Amniotic stem cell (primary cell): ENCODE results near the gene MYLK.
"Not testable (repeated sequence)": the region's sequence is repeated elsewhere in the genome, so short reads cannot be mapped to it uniquely, and the experiment has no call there.

ENCODE experiments used
- DNase-seq: peaks from one replicate; lab custom pipeline; 2025; lab: John Stamatoyannopoulos, UW

MYLK gene

DNA sequence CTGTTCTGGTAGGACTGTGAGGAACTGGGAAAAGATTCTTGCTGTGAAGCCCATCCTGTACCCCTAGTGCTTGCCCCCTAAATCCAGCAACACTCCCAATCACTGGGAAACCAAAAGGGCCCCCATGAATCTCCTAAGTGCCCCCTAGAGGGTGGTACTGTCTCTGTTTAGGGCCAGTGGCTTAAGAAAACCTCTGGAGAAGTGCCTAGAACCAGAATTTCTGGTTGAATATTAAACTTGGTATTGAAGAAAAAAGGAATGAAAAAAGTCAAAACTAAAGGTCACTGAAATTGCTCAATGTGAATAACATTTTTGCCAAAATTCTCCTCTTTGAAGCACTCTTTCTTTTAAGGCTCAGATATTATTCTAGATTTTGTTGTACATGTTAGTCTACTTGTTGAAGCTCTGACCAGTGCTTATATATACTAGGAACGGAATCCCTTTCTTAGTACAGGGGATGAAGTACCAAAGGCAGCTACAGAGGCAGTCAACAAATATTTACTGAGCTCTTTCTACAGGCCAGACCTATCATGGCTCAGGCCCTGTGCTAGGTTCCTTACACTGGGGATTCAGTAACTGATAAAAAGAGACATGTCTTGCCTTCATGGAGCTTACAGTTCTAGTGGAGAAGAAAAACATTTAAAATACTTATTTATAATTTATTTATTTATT, 138.8 kb downstream of the MYLK start:
- no peak for DNase-seq

DNA sequence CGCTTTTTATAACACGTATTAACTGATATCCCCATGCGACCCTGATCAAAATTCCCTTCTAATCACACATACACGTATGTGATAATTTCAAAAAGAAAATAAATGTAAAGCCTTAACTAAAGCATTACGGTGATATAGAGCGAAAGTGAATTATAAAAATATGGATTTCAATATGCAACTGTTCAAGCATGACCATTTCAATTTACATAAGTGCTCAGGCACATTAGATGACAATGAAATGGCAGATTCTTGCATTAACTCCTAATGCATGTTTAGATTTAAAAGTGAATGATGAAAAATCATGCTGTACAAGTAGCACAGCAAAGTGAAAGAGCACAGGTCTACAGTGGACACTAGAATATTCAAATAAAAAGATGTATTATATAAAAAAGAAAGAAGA, 140.1 kb downstream of the MYLK start:
- DNase-seq = no peak

GRCh38 chr3:123743121-123743520, 141.0 kb downstream of the MYLK start:
- DNase-seq = no peak

GRCh38 chr3:123741041-123741511, 143.1 kb downstream of the MYLK start:
- DNase-seq = no peak

GRCh38 chr3:123740391-123740822, 143.7 kb downstream of the MYLK start:
- DNase-seq = no peak

GRCh38 chr3:123739754-123740153, 144.4 kb downstream of the MYLK start:
- peak; percentile 37 for DNase-seq

GRCh38 chr3:123739106-123739505, 145.0 kb downstream of the MYLK start:
- DNase-seq = no peak

GRCh38 chr3:123738522-123738921, 145.6 kb downstream of the MYLK start:
- not testable (repeated sequence) for DNase-seq

DNA sequence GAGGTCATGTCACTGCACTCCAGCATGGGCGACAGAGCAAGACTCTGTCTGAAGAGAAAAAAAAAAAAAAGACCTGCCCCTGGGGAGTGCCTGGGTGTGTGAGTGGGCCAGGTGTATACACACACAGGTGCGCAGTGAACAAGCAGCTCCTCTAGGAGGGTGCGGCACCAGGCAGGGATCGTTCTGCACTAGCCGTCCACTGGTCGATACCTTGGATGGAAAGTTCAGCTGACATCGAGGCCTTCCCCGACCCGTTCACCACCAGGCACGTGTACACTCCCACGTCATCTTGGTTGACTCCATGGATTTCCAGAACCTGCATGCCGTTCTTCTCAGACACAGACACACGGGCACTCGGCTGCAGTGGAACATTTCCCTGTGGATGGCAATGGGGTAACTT, 147.0 kb downstream of the MYLK start:
- no peak for DNase-seq

- no peak for DNase-seq
Observed at GRCh38 chr3:123735456-123735855, 148.7 kb downstream of the MYLK start.

- DNase-seq = no peak
Observed at GRCh38 chr3:123734527-123734902, 149.6 kb downstream of the MYLK start.

DNA sequence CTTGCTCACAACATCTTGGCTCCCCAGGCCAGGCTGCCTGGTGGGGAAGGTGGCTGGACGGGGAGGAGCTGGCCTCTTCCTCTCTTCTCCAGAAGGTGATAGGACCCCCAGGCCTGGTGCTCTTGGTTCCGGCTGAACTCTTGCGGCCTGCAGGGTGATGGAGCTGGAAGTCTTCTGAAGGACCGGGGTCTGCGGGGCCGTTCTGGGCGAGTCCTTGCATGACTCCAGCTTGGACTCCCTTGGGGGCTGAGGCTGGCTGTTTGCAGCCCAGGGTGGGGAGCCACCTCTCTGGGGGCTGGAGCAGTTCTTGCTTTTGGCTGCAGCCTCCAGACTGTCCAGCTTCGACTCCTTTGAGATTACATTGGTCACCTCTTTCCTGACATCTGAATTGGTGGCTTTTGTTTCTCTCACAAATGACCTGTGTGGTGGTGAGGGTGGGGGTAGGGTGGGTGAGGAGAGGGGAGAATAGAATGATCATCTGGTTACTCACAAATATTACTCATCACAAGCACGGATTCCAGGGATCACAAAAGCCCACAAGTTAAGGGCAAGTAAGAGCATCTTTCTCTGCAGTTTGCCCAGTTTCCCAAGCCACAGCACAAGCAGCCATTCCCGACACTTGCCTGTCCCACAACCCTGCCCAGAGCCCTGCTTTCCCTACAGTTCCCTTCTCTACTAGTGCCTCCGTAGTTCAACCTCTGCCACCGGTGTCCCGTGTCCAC, 150.2 kb downstream of the MYLK start:
- DNase-seq = peak; percentile 53

- no peak for DNase-seq
Observed at GRCh38 chr3:123733341-123733740, 150.8 kb downstream of the MYLK start.

GRCh38 chr3:123732447-123732846, 151.7 kb downstream of the MYLK start:
- no peak for DNase-seq

DNA sequence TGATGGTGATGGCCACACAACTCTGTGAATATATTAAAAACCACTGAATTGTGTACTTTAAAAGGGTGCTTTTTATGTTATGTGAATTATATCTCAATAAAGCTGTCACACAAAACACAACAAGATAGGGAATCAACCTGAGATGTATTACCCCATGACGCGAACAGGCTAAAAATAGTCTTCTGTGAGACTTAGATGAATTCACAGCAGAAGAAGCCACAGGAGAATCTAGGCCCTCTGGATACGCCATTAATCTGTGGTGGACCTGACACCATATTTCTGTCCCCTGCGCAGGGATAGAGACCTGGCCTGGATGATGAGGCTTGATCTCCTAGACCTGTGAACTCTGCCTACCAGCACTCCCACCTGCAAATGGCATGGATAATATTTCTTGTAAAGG, 153.3 kb downstream of the MYLK start:
- no peak for DNase-seq

- no peak for DNase-seq
Observed at GRCh38 chr3:123728991-123729390, 155.1 kb downstream of the MYLK start.

- no peak for DNase-seq
Observed at GRCh38 chr3:123728014-123728413, 156.1 kb downstream of the MYLK start.

DNA sequence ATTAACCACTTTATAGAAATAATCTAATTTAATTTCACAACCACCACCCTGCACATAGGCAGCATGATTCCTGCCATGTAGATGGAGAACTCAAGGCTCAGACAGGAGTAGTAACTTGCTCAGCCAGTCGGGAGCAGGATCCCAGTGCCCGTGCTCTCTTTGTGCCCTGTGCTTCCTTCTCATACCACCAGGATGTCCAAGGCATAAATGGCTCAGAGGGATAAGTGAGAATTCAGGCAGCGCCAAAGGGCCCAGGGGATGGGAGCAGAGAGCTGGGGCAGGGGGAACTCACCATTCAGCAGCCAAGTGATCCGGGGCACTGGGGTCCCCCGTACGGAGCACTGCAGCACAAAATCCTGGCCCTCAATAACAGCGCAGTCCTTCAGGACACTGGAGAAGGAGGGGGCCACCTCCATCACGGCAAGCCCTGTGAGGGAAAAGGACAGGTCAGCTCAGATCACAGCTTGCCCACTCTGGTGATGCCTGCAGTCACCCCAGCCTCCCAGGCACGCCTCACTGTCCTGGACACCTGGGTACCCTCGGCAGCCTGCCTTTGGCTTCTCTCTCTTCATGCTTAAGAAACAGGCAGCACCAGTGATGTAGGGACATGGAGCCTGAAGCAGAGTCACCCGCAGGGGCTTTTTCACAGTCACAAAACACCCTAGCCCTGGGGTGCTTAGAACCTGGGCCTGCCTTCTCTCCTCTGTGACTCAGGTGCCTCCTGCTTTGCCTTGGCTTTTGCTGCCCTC, 158.3 kb downstream of the MYLK start:
- DNase-seq = no peak

DNA sequence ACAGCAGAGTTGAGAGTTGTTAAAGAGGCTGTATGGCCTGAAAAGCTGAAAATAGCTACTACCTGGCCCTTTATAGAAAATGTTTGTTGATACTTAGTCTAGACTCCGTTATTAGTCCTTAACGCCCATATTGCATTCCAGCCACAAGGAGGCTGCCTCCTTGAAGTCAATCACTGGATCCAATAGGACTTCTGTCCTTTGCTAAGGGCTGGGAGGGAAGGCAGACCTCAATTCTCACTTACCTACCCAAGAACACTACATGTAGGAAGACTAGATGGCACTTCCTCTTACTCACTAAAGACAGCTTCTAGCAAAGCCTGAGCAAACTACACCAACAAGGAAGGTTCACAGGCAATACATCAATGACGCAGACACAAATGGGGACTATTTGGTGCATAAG, 159.8 kb downstream of the MYLK start:
- DNase-seq = no peak

DNA sequence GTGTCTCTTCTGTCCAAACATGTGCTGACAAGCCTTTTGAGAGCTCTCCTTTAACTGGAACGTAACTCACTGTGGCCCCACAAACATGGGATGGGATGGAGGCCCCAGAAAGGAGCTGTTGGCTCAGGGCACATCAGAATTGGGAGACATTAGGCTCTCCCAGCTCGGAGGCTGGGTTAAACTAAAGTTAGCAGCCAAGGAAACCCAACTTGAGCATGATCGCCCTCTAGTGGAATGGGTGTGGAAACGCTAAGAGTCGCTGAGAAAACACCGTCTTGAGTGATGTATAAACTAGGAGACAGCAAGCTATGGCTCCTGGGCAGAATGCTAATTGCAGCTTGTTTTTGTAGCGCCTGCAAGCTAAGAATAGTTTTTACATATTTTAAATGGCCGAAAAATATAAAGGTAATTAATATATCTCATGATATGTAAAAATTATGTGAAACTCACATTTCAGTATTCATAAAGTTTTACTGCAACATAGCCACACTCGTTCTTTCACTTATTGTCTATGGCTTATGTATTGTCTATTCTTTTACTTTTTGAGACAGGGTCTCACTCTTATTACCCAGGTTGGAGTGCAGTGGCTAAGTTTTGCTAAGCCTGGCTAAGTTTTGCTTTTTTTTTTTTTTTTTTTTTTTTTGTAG, 160.5 kb downstream of the MYLK start:
- DNase-seq = peak; percentile 57

GRCh38 chr3:123723070-123723469, 161.1 kb downstream of the MYLK start:
- DNase-seq = no peak

- DNase-seq = no peak
Observed at GRCh38 chr3:123722456-123722855, 161.7 kb downstream of the MYLK start.
